ENCODE measurements around the gene GLI2. TPM values are rescaled to one million over a fixed set of nuclear protein-coding genes. Genes with fewer than 3 reads are reported as not detected.

GLI2 gene
- total RNA-seq, 2 experiments from 2014 or later = not detected

GRCh38 chr2:120747706-120748105 lies 12.0 kb downstream of the GLI2 start:
- ChIA-PET CTCF (no interaction called here), POLR2A (no interaction called here)
- H3K4me1 Mint-ChIP-seq (ENCODE audit: low read depth) = no peaks in the 10 kb centered on the region
- ATAC-seq (no peak), DNase-seq (no peak)
- no peaks in the 10 kb centered on the region for H3K9me3 Mint-ChIP-seq
- no peak overlapping the region for H3K27ac Mint-ChIP-seq
- H3K36me3 Mint-ChIP-seq (ENCODE audit: low read depth) = no peaks in the 10 kb centered on the region
- peaks cover 10% of the 10 kb centered on the region for H3K27me3 Mint-ChIP-seq
- no peak for TF ChIP-seq CTCF (IDR thresholded peaks at IDR 0.05)
- intact Hi-C loops (cut with micrococcal nuclease) = no loop called here
- H3K4me3 Mint-ChIP-seq = no peak overlapping the region

GRCh38 chr2:120748310-120748709 lies 12.6 kb downstream of the GLI2 start:
- Mint-ChIP-seq H3K4me3 (no peak overlapping the region), H3K9me3 (no peaks in the 10 kb centered on the region), H3K27ac (no peak overlapping the region), H3K4me1 (ENCODE audit: low read depth) (no peaks in the 10 kb centered on the region), H3K36me3 (ENCODE audit: low read depth) (no peaks in the 10 kb centered on the region), H3K27me3 (peaks cover 6% of the 10 kb centered on the region)
- intact Hi-C loops (cut with micrococcal nuclease) = no loop called here
- POLR2A ChIA-PET = no interaction called here
- no peak for TF ChIP-seq CTCF (IDR thresholded peaks at IDR 0.05)
- ATAC-seq = no peak
- CTCF ChIA-PET = no interaction called here
- DNase-seq = no peak

GRCh38 chr2:120748741-120749140 lies 13.1 kb downstream of the GLI2 start:
- CTCF ChIA-PET = no interaction called here
- DNase-seq = no peak
- Mint-ChIP-seq H3K36me3 (ENCODE audit: low read depth) (no peaks in the 10 kb centered on the region), H3K4me3 (no peak overlapping the region), H3K27ac (no peak overlapping the region), H3K4me1 (ENCODE audit: low read depth) (no peaks in the 10 kb centered on the region), H3K27me3 (peaks cover 6% of the 10 kb centered on the region), H3K9me3 (no peaks in the 10 kb centered on the region)
- POLR2A ChIA-PET = no interaction called here
- intact Hi-C loops (cut with micrococcal nuclease) = no loop called here
- no peak for ATAC-seq
- TF ChIP-seq CTCF (IDR thresholded peaks at IDR 0.05) = no peak

GRCh38 chr2:120749506-120750431 lies 14.1 kb downstream of the GLI2 start:
- ATAC-seq = no peak
- intact Hi-C loops (cut with micrococcal nuclease) = no loop called here

More at GRCh38 chr2:120749506-120750431, 14.1 kb downstream of the GLI2 start:
- Mint-ChIP-seq H3K4me1 (ENCODE audit: low read depth) (no peaks in the 10 kb centered on the region), H3K9me3 (no peaks in the 10 kb centered on the region), H3K27me3 (no peaks in the 10 kb centered on the region), H3K27ac (no peak overlapping the region), H3K4me3 (no peak overlapping the region), H3K36me3 (ENCODE audit: low read depth) (no peaks in the 10 kb centered on the region)
- no peak for DNase-seq
- ChIA-PET POLR2A (no interaction called here), CTCF (interaction anchor here (1.0 kb wide), 1 partner anchor 53 kb away, joined by 3 read pairs; no protein-coding TSS in a partner anchor)
- TF ChIP-seq CTCF (IDR thresholded peaks at IDR 0.05) = no peak
